ENCODE data around the gene RDX. TPM values are rescaled to one million over a fixed set of nuclear protein-coding genes. Genes with fewer than 3 reads are reported as not detected.
A peak's percentile ranks its signal among the peaks of the same experiment; 100 is the strongest.

The RDX gene
- total RNA-seq, 1 experiment from 2014 or later, result 76.8 TPM

GRCh38 chr11:110207123-110207522 is 89.3 kb downstream of the RDX start:
- no peak for TF ChIP-seq CTCF (IDR thresholded peaks at IDR 0.05; ENCODE audit: unreplicated experiment)
- H3K36me3 Mint-ChIP-seq (ENCODE audit: insufficient read depth, unreplicated experiment), result no peaks in the 10 kb centered on the region
- H3K27ac Mint-ChIP-seq (ENCODE audit: unreplicated experiment), result no peak overlapping the region
- no peak for DNase-seq
- no peaks in the 10 kb centered on the region for H3K9me3 Mint-ChIP-seq (ENCODE audit: low read depth, unreplicated experiment)
- CTCF ChIA-PET, result no interaction called here
- no peaks in the 10 kb centered on the region for H3K27me3 Mint-ChIP-seq (ENCODE audit: unreplicated experiment)
- BruUV-seq (replicated peaks), result no TSS peak
- no peak overlapping the region for H3K4me3 Mint-ChIP-seq (ENCODE audit: low read depth, unreplicated experiment)
- H3K4me1 Mint-ChIP-seq (ENCODE audit: low read depth, unreplicated experiment), result peaks cover 7% of the 10 kb centered on the region
- intact Hi-C loops (cut with micrococcal nuclease; ENCODE audit: unreplicated experiment), result no loop called here

DNA sequence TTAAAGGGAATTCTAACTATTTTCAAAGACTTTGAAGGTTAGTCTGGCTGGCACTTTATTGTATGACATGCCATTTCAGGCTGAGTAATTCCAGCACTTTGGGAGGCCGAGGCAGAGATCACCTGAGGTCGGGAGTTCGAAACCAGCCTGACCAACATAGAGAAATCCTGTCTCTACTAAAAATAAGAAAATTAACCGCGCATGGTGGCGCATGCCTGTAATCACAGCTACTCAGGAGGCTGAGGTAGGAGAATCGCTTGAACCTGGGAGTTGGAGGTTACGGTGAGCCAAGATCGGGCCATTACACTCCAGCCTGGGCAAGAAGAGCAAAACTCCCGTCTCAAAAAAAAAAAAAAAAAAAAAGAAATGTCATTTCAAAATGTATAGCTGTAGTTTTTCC is 95.6 kb downstream of the RDX start:
- Mint-ChIP-seq H3K9me3 (ENCODE audit: low read depth, unreplicated experiment) (no peaks in the 10 kb centered on the region), H3K36me3 (ENCODE audit: insufficient read depth, unreplicated experiment) (peaks cover 8% of the 10 kb centered on the region), H3K27me3 (ENCODE audit: unreplicated experiment) (no peaks in the 10 kb centered on the region), H3K4me3 (ENCODE audit: low read depth, unreplicated experiment) (no peak overlapping the region), H3K4me1 (ENCODE audit: low read depth, unreplicated experiment) (peaks cover 42% of the 10 kb centered on the region), H3K27ac (ENCODE audit: unreplicated experiment) (peak overlapping the region; percentile 24)
- BruUV-seq (replicated peaks), result no TSS peak
- intact Hi-C loops (cut with micrococcal nuclease; ENCODE audit: unreplicated experiment), result loop anchor here (1.0 to 2.0 kb wide), 3 partner anchors 165 to 232 kb away; no protein-coding TSS in a partner anchor
- CTCF ChIA-PET, result interaction anchor here (1.0 to 1.6 kb wide), 2 partner anchors 167 to 232 kb away, joined by 5 to 6 read pairs; no protein-coding TSS in a partner anchor
- no peak for DNase-seq
- no peak for TF ChIP-seq CTCF (IDR thresholded peaks at IDR 0.05; ENCODE audit: unreplicated experiment)

DNA sequence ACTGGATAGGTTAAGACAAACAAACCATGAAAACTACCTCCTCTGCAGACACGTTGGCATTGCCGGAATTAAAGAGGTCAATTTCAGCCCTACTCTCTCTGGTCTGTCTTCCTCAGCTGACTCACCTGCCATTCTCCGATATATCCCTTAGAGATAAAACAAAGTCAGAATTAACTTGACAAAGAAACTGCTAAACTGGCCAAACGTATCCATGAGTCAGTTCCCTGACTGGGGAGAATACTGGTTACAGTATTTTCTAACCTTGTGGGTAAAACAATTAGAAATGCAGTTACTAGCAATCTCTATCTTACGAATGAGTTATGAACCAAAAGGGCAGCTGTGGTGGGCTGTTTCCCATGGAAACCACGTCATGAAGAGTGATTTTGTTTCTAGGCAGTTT is 96.2 kb downstream of the RDX start:
- Mint-ChIP-seq H3K27ac (ENCODE audit: unreplicated experiment) (peak overlapping the region; percentile 47), H3K9me3 (ENCODE audit: low read depth, unreplicated experiment) (no peaks in the 10 kb centered on the region), H3K4me1 (ENCODE audit: low read depth, unreplicated experiment) (peaks cover 48% of the 10 kb centered on the region), H3K4me3 (ENCODE audit: low read depth, unreplicated experiment) (no peak overlapping the region), H3K36me3 (ENCODE audit: insufficient read depth, unreplicated experiment) (peaks cover 14% of the 10 kb centered on the region), H3K27me3 (ENCODE audit: unreplicated experiment) (no peaks in the 10 kb centered on the region)
- DNase-seq, result no peak
- intact Hi-C loops (cut with micrococcal nuclease; ENCODE audit: unreplicated experiment), result loop anchor here (2.0 kb wide), 1 partner anchor 177 kb away; no protein-coding TSS in a partner anchor
- TF ChIP-seq CTCF (IDR thresholded peaks at IDR 0.05; ENCODE audit: unreplicated experiment), result no peak
- no TSS peak for BruUV-seq (replicated peaks)
- CTCF ChIA-PET, result no interaction called here

DNA sequence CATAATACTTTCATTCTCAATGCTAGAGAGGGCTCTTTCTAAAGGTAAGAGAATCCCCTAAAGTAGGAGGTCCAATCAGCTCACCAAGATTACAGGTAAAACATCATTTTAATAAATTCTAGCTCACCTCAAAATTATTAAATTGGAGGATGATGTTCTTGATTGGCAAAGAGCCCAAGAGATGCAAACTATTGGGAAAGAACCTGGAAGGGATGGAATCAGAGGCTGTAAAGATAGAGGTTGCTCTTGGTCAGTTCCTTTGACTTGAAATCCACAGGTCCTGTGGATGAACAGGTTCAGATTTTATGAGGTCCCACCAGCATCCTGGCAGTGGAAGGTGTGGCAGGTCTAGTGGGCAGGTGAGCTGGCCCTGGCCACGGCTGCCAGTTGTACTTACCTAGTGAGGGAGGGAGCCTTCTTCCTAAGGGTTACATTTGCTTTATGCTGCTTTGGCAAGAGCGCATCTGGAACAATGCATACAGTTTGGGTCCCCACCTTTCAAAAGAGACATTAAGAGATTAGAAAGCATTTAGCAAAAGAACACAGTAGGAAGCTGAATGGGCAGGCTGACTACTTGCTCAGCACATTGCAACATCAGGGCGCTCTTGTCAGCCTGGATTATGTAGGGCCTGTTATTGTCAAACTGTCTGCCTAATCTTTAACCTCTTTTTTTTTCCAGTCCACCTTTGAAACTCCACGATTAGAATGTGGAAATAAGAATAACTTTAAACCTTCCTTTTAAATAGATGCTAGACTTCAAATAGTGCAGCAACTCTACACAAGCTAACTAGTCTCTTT is 97.0 kb downstream of the RDX start:
- no peak for TF ChIP-seq CTCF (IDR thresholded peaks at IDR 0.05; ENCODE audit: unreplicated experiment)
- Mint-ChIP-seq H3K27me3 (ENCODE audit: unreplicated experiment) (no peaks in the 10 kb centered on the region), H3K9me3 (ENCODE audit: low read depth, unreplicated experiment) (no peaks in the 10 kb centered on the region), H3K4me3 (ENCODE audit: low read depth, unreplicated experiment) (no peak overlapping the region), H3K4me1 (ENCODE audit: low read depth, unreplicated experiment) (peaks cover 53% of the 10 kb centered on the region), H3K36me3 (ENCODE audit: insufficient read depth, unreplicated experiment) (peaks cover 21% of the 10 kb centered on the region), H3K27ac (ENCODE audit: unreplicated experiment) (peak overlapping the region; percentile 47)
- intact Hi-C loops (cut with micrococcal nuclease; ENCODE audit: unreplicated experiment), result no loop called here
- no peak for DNase-seq
- BruUV-seq (replicated peaks), result no TSS peak
- CTCF ChIA-PET, result no interaction called here
